IPS DF 4.7 (cell line): ENCODE measurements around the gene BCL11A.

Source experiments
- DNase-seq: peaks from one replicate; pipeline ENCODE4 v3.0.0-alpha.2; 2013; ENCODE audit warnings: low spot score; ENCODE audit errors: extremely low read depth

Gene BCL11A

DNA sequence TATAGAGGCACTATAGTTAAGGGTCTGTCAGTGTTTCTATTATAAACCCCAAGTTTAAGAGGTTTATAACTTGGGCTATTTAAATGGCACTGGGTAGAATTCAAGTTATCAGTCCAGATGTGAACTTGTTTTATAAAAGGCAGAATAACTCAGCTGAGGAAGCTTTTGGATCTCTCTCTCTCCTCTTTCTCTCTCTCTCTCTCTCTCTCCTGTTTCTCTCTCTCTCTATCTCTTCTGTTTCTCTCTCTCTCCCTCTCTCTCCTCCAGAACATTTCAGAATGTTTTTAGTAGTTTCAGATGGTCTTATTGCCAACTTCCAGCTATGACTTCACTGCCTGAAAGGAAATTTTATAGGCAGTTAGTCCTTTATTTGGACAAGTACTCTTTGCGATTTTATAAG, 6.4 kb upstream of the BCL11A start:
- DNase-seq, result no peak

DNA sequence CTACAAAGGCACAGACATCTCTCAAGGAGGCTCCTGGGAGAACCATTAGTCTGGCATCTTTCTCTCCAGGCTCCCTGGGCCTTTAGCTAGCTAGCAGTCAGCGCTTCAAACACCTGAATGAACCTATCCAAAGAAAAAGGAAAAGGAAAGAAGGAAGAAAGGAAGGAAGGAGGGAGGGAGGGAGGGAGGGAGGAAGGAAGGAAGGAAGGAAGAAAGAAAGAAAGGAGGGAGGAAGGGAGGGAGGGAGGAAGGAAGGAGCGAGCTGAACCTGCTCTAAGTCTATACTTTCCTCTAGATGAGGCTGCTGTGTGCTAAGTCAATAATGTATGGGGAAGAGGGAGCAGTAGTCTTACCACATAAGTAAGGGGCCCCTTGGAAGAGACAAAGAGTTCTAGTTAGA, 5.1 kb upstream of the BCL11A start:
- DNase-seq, result no peak

DNA sequence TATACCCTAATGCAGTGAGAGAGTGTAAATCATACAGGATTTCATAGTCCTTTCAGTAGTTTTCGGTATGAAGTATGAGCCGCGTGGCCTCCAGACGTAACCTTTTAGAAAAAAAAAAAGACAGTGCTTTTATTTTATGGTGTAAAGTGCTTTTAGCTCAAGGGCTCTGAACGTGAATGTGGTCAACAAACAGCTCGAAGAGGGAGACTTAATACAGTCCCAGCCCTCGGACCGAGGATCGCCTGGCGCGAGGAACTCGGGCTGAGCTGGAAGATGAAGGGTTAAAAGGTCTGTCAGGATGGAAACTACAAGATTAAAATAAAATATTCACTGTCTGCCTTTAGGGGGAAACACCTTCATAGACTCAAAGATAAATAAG, 4.0 kb upstream of the BCL11A start:
- no peak for DNase-seq

DNA sequence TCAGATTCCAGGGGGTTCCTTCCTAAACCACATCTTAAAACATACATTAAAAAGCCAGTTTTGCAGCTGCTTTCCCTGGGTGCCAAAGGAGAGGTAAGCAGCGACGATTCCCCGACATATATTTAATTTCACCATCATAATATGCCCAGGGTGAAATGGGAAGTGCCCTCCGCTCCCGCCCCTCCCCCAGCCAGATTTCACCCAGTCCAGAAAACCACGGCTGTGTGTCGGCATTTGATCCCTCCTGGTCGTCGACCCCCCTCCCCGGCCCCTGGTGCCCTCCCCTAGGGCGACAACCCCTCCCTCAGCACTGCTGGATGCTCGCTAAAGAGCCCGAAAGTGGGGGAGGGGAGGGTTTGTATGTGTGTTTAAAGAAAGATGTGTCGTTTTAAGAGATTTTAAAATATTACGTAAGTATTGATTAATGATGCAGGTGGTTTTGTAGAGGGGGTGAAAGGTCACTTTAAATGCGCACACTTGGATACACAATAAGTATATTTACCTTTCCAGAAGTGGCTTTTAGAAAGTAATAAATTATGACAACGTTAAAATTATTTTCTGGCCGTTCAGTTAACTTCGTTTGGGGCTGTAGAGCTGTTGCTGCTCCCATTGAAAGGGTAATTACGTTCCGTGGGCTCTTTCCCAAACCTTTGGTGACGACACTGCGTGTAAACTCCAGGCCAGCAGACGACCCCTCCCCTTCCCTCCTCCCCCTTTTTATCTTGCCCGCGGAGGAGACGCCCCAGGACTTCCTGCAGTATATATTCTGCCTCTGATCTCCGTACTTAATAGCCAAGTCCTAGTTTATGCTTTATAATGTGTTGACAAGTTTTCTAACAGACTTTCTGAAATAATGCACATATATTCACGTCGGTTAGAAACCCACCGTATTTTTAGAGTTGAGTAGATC, 3.4 kb upstream of the BCL11A start:
- DNase-seq, result no peak

DNA sequence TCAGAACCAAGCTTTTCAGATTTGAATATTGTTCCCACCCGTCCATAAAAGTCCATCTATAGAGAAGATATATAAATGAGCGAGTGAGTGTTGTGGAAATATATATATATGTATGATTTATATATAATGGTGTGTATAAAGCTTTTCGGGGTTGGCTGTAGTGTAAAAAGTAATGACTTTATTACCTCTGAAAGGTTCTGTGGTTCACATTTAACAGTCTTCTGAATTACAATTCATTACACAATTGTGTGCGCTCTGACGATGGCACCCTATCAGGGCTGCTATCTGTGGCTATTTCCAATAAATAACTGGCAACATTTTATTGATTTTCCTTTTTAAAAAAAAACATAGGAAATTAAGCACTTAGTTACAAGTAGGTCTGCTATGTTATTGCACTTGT, 2.7 kb upstream of the BCL11A start:
- DNase-seq, result no peak

DNA sequence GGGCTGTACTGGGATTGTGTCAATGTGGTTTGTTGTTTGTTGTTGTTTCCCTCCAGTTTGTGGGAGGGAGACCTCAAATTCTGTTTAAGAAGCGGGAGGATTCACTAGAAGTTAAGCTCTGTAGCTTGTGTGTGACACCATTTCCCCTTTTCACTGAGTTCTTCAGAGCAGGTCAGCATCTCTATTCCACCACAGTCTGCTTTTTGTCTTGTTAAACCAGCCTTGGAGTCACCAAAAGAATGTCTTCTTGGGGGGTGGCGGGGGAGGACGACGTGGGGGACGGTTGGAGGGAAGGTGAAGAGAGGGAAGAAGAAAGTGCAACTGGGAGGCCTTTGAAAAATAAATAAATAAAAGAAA, 2.3 kb upstream of the BCL11A start:
- DNase-seq, result no peak

DNA sequence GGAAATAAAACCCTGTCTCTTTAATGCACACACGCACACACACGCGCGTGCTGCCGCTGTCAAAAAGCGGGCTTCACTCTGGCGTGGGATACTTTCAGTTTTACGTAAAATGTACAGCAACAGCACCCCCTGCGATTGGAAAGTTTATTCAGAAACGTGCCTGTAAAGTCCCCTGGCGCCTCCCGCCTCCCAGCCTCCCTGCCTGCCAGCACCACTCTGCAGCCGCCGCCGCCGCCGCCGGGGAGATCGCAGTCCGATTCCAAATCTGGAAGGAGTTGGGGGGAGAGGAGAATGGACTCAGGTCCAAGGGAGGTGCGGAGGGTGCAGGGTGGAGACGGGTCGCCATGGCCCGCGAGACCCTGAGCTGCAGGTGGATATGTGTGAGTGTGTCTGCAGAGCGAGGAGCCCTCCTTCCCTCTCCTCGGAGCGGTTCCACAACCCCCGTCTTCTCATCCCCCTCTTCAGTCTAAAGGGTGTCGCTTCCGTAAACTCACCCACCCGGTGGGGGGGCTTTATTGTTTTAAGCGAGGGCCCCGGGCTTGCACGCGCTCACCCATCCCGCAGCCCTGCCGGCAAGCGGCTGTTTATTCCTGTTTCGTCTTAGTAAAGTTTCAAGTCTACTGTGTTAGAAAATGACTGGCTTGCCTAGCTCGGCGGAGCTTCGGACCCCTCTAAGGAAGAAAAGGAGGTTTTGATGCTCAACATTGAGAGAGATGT, 1.8 kb upstream of the BCL11A start:
- DNase-seq, result no peak

DNA sequence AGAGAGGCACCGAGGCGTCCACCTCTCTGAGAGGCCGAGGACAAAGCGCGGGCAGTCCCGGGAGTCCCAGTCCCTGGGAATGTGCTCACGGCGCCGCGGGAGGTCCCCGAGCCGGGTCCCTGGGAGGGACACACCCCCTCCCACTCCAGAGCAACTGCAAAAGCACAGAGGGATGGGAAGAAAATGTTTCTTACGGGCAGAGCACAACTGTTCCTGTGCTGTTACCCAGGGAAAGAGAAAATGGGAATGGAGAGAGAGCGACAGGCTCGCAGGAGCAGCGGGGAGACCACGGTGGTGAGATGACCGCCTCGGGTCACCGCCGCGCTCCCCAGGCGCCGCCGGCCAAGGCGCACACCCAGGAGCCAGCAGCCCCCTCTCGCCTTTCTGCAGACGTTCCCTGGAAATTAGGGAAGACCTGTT, 1.2 kb upstream of the BCL11A start:
- DNase-seq, result no peak

DNA sequence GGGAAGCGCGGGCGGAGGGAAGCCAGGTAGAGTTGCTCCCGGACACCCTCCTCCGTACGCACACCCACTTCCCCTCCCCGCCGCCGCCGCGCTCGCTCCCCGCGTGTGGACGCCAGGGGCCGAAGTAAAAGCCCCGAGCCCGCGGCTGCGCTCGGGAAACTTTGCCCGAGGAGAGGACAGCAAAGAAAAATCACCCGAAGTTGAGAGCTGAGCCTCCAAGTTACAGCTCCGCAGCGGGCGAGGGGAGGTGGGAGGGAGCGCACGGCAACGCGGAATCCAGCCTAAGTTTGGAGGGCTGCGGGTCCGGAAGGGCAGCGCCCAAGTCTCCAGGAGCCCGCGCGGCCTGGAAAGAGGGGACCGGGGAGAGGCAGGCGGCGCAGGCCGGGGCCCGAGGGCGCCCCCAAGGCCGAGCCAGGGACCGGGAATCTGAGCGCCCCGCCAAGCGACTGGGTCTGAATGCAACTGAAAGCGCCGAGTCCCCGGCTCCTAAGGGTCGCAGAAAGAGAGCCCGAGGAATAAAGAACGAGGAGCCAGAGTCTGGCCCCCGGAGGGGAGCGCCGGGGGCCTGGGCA, 706 bp upstream of the BCL11A start:
- DNase-seq, result no peak

DNA sequence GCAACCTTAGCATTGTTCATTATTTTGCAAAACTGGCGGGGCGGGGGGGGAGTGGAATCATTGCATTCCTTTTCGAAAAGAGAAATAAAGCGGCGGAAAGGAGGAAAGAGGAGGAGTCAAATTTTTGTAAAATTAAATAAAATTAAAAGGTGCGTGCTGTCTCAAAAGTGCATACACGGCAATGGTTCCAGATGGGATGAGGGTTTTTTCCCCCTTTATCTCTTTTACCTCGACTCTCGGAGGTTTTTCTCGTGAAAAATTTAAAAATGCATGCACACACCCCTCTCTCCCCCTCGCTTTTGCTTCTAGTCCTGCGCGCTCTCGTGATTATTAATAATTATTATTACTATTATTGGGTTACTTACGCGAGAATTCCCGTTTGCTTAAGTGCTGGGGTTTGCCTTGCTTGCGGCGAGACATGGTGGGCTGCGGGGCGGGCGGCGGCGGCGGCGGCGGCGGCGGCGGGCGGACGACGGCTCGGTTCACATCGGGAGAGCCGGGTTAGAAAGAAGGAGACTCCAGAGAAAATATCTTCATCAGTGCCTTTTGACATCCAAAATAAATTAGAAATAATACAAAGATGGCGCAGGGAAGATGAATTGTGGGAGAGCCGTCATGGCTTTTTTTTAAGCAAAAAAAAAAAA, 481 bp downstream of the BCL11A start:
- DNase-seq, result no peak

DNA sequence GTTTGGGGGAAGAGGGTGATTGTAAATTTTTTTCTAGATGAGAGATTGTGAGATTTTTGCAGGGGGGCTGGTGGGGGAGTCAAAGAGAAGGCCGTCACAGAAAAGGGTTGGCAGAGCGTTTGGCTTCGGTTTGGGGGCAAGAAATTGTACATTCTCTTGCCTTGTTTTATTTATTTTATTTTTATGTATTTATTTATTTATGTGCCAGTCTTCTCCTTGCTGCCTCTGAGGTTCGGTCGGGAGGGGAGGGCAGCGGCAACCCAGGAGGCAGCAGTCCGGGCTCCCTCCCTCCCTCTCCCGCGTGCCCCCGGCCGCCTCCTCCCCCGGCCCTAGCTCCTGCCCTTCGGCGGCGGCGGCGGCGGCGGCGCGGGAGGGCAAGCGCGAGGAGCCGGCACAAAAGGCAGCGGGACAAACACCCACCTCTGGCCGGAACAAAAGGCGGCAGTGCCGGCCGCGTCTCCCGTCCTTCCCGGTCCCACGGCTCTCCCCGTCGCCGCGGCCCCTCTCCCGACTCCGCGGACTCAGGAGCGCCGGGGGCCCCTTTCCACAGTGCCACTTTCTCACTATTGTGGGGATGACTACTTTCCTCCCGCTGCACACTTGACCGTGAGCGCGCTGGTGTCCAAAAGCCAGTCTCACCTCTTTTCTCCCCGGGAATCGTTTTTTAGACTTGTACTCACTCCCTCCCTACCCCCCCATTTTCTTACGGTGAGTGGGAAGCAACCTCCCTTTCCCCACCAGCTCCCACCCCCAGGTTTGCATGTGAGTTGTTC, 1.2 kb downstream of the BCL11A start:
- DNase-seq, result no peak

DNA sequence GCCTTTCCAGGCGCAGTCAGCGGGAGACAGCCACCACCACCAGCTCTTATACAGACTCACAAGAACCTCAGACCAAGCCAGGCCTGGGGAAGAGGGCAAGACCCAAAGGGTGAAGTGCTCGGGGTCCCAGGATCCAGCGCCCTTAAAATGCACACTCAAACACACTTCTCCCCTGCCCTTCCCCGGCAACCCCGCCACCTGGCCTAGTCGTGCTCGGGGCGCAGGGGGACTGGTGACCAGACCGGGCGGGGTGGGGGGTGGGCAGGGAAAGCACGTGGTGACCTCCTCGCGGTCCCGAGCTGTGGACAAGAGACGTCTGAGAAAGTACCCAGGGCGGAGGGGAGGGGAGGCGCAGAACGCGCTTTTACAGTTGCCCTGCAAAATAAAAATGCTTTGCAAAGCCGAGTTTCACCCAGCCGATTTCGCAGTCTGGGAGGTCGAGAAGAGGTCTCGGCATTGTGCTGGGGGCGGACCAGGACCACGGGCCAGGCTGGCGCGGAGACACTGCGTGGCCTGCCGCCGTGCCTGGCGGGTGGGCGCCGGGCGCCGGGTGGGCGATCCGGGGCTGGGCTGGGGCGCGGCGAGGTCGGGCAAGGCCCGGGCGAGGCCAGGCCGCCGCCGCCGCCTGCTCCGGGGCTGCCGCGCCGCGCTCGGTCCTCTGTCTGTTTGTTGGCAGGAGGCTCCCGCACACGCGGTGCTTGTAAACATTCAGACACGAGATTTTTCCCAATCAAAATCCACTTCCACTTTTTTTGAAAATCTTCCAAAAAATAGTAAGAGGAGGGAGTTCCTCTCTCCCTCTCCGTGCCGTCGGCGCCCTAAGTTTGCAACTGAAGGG, 2.0 kb downstream of the BCL11A start:
- no peak for DNase-seq

DNA sequence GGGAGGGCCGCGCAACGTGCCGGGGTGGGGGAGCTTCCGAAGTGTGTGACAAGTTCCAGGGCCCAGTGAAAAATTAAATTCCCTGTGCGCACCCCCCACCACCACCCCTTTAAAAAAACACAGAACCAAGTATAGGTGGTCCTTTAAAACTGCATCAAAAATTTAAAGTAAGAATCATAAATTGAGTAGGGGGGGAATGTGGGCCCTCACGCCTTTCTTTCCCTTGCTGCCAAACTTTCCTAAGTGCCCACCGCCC, 2.5 kb downstream of the BCL11A start:
- DNase-seq, result no peak

DNA sequence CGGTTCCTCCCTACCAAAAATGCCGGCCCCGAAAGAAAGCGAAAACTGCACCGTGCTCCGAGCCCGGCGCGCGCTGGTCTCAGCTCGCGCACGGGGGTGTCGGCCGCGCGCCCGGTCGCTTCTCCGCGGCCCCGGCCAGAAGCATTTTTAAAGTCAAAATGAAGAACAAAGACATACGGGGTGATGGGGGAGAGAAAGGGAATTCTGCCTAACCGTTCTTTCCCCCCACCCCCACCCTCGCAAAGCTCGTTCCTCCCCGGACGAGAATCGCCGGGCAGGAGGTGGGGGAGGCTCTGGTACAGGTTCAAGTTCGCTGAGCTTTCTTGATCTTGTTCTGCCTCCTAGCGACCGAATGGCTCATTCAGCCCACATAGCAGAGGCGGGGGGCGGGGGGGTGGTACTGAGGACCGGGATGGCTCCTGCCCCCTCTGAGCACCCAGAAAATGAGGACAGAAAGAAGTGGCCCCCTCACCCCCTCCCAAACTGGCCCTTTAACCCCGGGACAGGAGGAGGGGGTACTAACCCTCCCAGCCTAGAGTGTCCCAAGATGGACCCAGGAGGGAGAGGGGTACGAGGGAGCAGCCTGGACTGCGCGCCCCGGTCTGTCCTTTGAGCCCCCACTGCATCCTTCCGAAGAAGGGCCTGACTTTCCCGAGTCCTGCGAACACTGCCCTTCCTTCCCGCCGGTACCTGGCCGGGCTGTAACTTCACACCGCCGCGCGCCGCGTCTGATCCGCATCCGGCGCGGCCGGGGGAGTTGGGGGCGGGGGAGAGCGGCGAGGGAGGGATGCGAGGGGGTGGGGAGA, 3.1 kb downstream of the BCL11A start:
- DNase-seq, result no peak

DNA sequence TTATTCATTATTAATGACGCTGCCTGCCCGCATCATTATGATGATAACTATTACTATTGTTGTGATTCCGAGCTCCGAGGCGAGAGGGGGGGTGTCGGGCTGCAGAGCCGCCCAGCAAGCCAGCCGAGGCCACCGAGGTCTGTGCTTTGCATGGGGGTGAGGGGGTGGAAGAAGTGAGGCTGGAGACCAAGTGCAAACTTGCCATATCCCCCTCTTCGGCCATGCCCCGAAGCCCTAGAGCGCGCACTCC, 3.6 kb downstream of the BCL11A start:
- DNase-seq, result no peak

DNA sequence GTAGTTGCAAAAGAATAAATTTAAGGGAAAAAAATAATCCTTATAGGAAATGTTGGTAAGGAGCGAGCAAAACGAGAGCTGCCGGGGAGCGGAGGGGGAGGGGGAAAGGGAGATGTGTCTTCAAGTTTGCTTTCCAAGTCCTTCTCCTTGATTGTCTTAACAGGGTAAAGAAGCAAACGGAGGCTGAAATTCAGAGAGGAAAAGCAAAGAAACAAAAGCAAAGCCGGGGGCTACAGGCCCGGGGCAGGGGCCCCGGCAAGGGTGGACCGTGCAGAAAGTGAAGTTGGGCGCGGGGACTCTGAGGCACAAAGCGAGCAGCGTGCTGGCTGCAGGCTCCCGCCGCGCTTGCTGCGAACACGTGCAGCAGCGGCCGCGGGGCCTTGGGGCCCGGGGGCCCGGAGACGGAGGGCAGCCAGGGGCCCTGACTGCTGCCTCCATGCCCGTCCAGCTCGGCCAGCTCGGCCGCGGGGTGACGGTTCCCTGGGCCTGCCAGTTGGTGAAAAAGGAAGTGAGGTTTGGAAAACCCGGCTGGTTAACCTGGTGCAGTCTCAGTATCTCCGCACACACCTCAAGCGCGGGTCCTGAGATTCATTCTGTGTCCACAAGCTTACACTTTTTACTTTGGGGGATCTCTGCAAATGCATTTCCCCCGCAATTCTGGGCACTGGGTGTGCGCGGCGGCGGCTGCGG, 4.1 kb downstream of the BCL11A start:
- DNase-seq, result no peak

DNA sequence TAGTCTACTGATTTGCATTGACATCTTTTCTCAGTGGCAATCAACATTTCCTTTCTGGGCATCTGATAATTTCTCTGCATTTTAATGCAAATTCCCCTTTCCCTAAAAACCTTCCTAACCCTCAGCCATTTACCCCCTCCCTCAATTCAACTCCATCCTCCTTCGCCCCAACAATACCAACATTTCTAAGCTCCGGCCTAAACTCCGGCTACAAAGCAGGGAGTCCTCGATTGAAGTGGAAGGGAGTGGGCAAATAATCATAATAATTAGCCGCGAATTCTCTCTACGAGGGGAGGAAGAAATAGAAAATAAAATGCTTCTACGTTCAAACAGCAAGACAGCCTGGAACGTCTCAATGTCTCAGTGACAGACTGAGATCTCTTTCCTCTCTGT, 4.6 kb downstream of the BCL11A start:
- DNase-seq, result no peak

DNA sequence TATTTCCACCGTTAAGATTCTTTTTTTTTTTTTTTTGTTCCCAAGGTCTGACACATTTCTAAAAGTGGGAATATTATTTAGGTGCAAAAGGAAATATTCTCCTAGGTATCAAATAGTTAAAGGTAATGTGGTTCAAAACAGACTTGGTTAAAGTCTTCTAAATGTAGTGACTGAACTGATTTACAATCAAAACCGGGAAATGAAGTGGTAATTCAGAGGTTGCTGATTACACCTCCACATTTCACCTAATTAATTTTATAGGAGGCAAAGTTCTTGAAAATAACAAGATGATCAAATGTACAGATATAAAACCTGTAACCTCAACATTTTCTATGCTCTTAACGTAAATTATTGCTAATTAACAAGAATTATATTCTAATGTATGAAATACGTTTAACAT, 5.1 kb downstream of the BCL11A start:
- no peak for DNase-seq

DNA sequence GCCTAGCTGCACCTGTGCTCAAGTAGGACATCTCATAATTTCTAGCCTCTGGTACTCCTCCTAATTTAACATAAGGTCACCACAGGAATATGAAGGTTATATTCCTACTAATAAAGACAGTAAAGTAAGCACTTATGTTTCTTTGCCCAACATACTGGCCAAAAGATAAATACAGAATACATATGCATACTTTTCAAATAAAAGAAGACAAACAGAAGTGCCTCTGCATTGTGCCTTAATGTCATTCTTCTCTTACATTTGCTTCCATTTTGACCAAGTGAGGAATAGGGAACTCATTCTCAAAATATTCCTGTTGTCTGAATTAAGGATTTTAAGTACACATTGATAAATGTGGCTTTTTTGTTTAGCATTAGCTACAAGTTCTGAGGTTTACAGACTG, 5.6 kb downstream of the BCL11A start:
- DNase-seq, result no peak
